Keratinocyte (primary cell): Measurements from ENCODE around the gene ROR2. TPM values are rescaled to one million over a fixed set of nuclear protein-coding genes. Genes with fewer than 3 reads are reported as not detected.

Experiments
- DNase-seq: peaks from one replicate; pipeline ENCODE4 v3.0.0-alpha.2; 2011; ENCODE audit warnings: low read depth, missing footprints, low spot score
- FAIRE-seq: peaks from 2 replicates; lab custom pipeline; 2011; peaks lifted over from hg19 to GRCh38; lab: Jason Lieb, UNC
- H2AFZ ChIP-seq: 2 replicates; pipeline ENCODE4 v1.6.0; 2012; ENCODE audit warnings: low read length, control low read depth, inconsistent platforms; ENCODE audit not compliant: control insufficient read depth
- H3K27ac ChIP-seq: 2 replicates; pipeline ENCODE4 v1.5.1; 2011; ENCODE audit warnings: low read length; ENCODE audit not compliant: control insufficient read depth, insufficient read depth
- H3K27me3 ChIP-seq: 3 replicates; pipeline ENCODE4 v1.6.0; 2011; ENCODE audit warnings: low read length; ENCODE audit not compliant: control insufficient read depth, insufficient read depth; ENCODE audit errors: extremely low read depth
- H3K36me3 ChIP-seq, 2 experiments: 2 replicates in 1 of 2; 3 replicates in 1 of 2; pipeline ENCODE4 v1.5.1; 2011; ENCODE audit warnings: low read length in 2 of 2, mild to moderate bottlenecking in 1 of 2; ENCODE audit not compliant: control insufficient read depth in 2 of 2, insufficient read depth in 2 of 2; ENCODE audit errors: extremely low read depth in 1 of 2
- H3K4me1 ChIP-seq: 3 replicates; pipeline ENCODE4 v1.5.1; 2011; ENCODE audit warnings: low read length; ENCODE audit not compliant: control insufficient read depth, insufficient read depth; ENCODE audit errors: extremely low read depth
- H3K4me2 ChIP-seq: 3 replicates; pipeline ENCODE4 v1.6.0; 2011; ENCODE audit warnings: low read depth, low read length; ENCODE audit not compliant: control insufficient read depth, insufficient read depth; ENCODE audit errors: extremely low read depth
- H3K4me3 ChIP-seq, 3 experiments: fragments of 200-600 bp in 1 of 3; sonication (generic) in 1 of 3; 2 replicates in 2 of 3; 3 replicates in 1 of 3; pipeline ENCODE4 v1.5.1; 2011 to 2016; ENCODE audit warnings: low read length in 3 of 3, mild to moderate bottlenecking in 3 of 3, control low read depth in 2 of 3, inconsistent platforms in 1 of 3, low read depth in 1 of 3, mixed read lengths in 1 of 3, mixed run types in 1 of 3, moderate library complexity in 1 of 3; ENCODE audit not compliant: control insufficient read depth in 2 of 3, insufficient read depth in 2 of 3; ENCODE audit errors: extremely low read depth in 1 of 3
- H3K79me2 ChIP-seq: 2 replicates; pipeline ENCODE4 v1.6.0; 2012; ENCODE audit warnings: low read length; ENCODE audit not compliant: control insufficient read depth, insufficient read depth
- H3K9ac ChIP-seq: 3 replicates; pipeline ENCODE4 v1.6.0; 2011; ENCODE audit warnings: low read length; ENCODE audit not compliant: control insufficient read depth, insufficient read depth; ENCODE audit errors: extremely low read depth
- H3K9me1 ChIP-seq: 3 replicates; pipeline ENCODE4 v1.6.0; 2011; ENCODE audit warnings: low read length; ENCODE audit not compliant: control insufficient read depth, insufficient read depth; ENCODE audit errors: extremely low read depth
- H3K9me3 ChIP-seq: 2 replicates; pipeline ENCODE4 v1.5.1; 2012; ENCODE audit warnings: low read depth, low read length; ENCODE audit not compliant: control insufficient read depth
- H4K20me1 ChIP-seq: 3 replicates; pipeline ENCODE4 v1.6.0; 2011; ENCODE audit warnings: low read length; ENCODE audit not compliant: control insufficient read depth, insufficient read depth; ENCODE audit errors: extremely low read depth
- EZH2 ChIP-seq: IDR thresholded peaks from one replicate; pipeline ENCODE4 v1.6.1; 2012; ENCODE audit warnings: inconsistent platforms, mild to moderate bottlenecking, low read length, moderate library complexity
- dilution Hi-C: fragments of 300-500 bp; cut with MboI; formaldehyde crosslinking; loops from one replicate; pipeline ENCODE4 v1.7.0; 2020; ENCODE audit warnings: low sequenced_read_pairs; ENCODE audit not compliant: extremely low pct_ligation_motif_present
- polyA plus RNA-seq, 5 experiments: library from polyadenylated mRNA; depleted of rRNA in 3 of 5; stranded (reverse) in 3 of 5; stranded (forward) in 1 of 5; unstranded in 1 of 5; fragments of >200 nt; gene quantifications; 1 replicate in 1 of 5; 2 replicates in 3 of 5; 3 replicates in 1 of 5; pipeline versions ENCODE4 v1.2.1 to v1.2.3, GENCODE V29; 2011 to 2012; ENCODE audit warnings: missing spikeins in 2 of 5, low read depth in 1 of 5, low replicate concordance in 1 of 5
- TF ChIP-seq, protein P1 (sequence below), 3 experiments: IDR thresholded peaks in 1 of 3; conservative IDR thresholded peaks in 1 of 3; optimal IDR thresholded peaks in 1 of 3; 2 replicates in 2 of 3; 3 replicates in 1 of 3; pipeline versions ENCODE3 to v1.5.1; 2011; ENCODE audit warnings: low read length in 3 of 3, mild to moderate bottlenecking in 3 of 3, moderate library complexity in 2 of 3, control low read depth in 1 of 3, inconsistent platforms in 1 of 3; ENCODE audit not compliant: insufficient read depth in 2 of 3; ENCODE audit errors: extremely low read depth in 1 of 3

The ROR2 gene
- polyA plus RNA-seq, 1 donor (not counting 4 experiments of a cell fraction or from before 2014, with no cell fraction given): 0.22 TPM

DNA sequence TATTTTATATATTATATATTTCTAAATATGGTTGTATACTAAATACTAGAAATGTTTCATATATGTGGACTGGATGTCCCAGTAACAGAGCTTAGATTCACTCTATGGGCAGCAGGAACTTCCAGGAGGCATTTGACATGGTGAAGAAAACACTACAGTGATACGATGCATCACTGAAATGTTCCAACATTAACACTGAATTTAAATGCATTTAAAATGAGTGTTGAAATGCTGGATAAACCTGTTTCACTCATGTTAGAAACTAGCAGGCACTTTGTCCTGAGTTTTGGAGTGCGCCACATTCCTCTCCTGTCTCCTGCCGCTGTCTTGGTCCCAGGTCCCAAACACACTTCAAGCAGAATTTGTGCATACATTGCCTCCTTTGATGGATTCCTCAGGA lies 288.6 kb downstream of the ROR2 start:
- Histone ChIP-seq H3K27ac (no peak overlapping the region), H2AFZ (no peak overlapping the region), H3K36me3 (no peaks in the 10 kb centered on the region), H3K9me1 (no peaks in the 10 kb centered on the region), H3K79me2 (no peaks in the 10 kb centered on the region), H3K4me2 (no peak overlapping the region), H3K4me1 (no peaks in the 10 kb centered on the region), H4K20me1 (no peaks in the 10 kb centered on the region), H3K27me3 (peaks cover 20% of the 10 kb centered on the region), H3K4me3 (no peak overlapping the region), H3K9ac (no peak overlapping the region), H3K9me3 (no peaks in the 10 kb centered on the region)
- dilution Hi-C loops: no loop called here
- no peak for FAIRE-seq
- no peak for DNase-seq
- TF ChIP-seq EZH2: no peak
- TF ChIP-seq, protein P1, sequence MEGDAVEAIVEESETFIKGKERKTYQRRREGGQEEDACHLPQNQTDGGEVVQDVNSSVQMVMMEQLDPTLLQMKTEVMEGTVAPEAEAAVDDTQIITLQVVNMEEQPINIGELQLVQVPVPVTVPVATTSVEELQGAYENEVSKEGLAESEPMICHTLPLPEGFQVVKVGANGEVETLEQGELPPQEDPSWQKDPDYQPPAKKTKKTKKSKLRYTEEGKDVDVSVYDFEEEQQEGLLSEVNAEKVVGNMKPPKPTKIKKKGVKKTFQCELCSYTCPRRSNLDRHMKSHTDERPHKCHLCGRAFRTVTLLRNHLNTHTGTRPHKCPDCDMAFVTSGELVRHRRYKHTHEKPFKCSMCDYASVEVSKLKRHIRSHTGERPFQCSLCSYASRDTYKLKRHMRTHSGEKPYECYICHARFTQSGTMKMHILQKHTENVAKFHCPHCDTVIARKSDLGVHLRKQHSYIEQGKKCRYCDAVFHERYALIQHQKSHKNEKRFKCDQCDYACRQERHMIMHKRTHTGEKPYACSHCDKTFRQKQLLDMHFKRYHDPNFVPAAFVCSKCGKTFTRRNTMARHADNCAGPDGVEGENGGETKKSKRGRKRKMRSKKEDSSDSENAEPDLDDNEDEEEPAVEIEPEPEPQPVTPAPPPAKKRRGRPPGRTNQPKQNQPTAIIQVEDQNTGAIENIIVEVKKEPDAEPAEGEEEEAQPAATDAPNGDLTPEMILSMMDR (optimal IDR thresholded peaks at IDR 0.05 in 1 of 3, IDR thresholded peaks at IDR 0.05 in 1 of 3, conservative IDR thresholded peaks at IDR 0.05 in 1 of 3; ENCODE audit: extremely low read depth in 1 of 3, insufficient read depth in 2 of 3, low read length in 3 of 3): no peak

DNA sequence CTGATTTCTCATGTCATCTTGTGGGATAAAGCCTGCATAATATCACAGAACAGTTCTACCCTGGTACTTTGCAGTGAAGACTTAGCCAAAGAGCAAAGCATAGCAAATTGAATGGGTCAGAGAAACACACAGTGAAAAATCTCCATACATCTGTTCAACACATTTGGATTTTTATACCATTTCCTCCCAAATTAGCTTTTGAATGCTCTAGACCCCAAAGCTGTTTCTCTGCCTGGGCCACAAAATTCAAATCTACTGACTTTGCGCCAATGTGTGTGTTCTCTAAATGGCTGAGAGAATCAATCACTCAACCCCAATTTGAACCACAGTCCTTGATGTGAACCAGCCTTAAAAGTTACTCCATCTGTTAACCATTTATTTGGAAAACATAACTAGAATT lies 289.5 kb downstream of the ROR2 start:
- no peak for FAIRE-seq
- dilution Hi-C loops: no loop called here

More for the DNA sequence above, 289.5 kb downstream of the ROR2 start:
- H2AFZ ChIP-seq: no peak overlapping the region
- no peak for DNase-seq
- H3K9ac ChIP-seq: no peak overlapping the region
- H3K27me3 ChIP-seq: peaks cover 20% of the 10 kb centered on the region
- no peaks in the 10 kb centered on the region for H3K9me3 ChIP-seq
- no peaks in the 10 kb centered on the region for H4K20me1 ChIP-seq
- no peak overlapping the region for H3K4me3 ChIP-seq
- no peaks in the 10 kb centered on the region for H3K9me1 ChIP-seq
- no peak overlapping the region for H3K4me2 ChIP-seq
- TF ChIP-seq EZH2: no peak
- TF ChIP-seq, protein P1 (optimal IDR thresholded peaks at IDR 0.05 in 1 of 3, IDR thresholded peaks at IDR 0.05 in 1 of 3, conservative IDR thresholded peaks at IDR 0.05 in 1 of 3; ENCODE audit: extremely low read depth in 1 of 3, insufficient read depth in 2 of 3, low read length in 3 of 3): no peak
- H3K36me3 ChIP-seq: no peaks in the 10 kb centered on the region
- H3K79me2 ChIP-seq: no peaks in the 10 kb centered on the region
- H3K27ac ChIP-seq: no peak overlapping the region
- H3K4me1 ChIP-seq: no peaks in the 10 kb centered on the region
